Daoy (cell line): Measurements from ENCODE around the gene SH3RF2. TPM values are rescaled to one million over a fixed set of nuclear protein-coding genes. Genes with fewer than 3 reads are reported as not detected.
A peak's percentile ranks its signal among the peaks of the same experiment; 100 is the strongest.

Experiments used
- DNase-seq: peaks from one replicate; pipeline ENCODE4 v3.0.0-alpha.2; 2015; ENCODE audit warnings: low read depth
- total RNA-seq: library from RNA; depleted of rRNA; stranded (reverse); fragments of >200 nt; shearing (Covaris generic); gene quantifications from 2 replicates; pipeline ENCODE4 v1.2.3, GENCODE V29; 2014

Gene SH3RF2
- total RNA-seq, 1 experiment from 2014 or later: 11.9 TPM

DNA sequence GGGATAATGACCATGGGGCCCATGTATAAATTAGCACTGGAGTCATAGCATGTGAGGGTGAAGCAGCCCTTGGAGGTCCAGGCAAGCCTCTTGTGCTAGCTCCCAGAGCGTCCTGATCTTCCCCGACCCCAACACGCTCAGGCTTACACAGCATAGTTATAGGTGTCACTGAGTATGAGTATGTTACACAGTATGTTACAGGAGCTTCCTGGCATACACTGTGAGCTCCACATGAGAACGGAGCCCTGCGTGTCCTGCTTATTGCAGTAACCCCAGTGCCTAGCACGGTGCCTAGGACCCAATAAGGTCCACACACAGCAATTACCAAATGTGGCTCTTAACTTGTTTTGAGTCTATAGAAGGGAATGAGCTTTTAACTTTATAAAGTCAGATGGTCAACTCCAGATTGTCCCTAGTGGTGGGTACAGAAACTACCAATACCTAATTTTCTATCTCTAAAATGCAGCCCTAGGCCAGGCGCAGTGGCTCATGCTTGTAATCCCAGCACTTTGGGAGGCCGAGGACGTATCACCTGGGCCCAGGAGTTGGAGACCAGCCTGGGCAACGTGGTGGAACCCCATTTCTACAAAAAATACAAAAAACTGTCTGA lies 104.9 kb downstream of the SH3RF2 start:
- DNase-seq: peak; percentile 20

- peak; percentile 86 for DNase-seq
These were observed 106.4 kb downstream of the SH3RF2 start for GRCh38 chr5:146042628-146043279.

DNA sequence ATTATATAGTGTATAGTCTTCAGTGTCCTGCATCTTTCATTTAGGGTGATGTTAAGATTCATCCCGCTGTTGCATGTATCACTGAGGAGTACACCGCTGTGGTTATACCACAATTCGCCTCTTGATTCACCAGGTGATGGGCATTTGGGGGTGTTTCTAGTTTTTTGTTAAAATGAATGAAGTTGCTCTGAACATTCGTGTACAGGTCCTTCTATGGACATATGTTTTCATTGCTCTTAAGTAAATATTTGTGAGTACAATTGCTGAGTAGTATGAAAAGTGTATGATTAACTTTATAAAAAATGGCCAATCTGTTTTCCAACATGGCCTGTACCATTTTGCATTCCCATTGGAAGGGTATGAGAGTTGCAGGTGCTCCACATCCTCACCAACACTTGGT lies 107.3 kb downstream of the SH3RF2 start:
- no peak for DNase-seq

DNA sequence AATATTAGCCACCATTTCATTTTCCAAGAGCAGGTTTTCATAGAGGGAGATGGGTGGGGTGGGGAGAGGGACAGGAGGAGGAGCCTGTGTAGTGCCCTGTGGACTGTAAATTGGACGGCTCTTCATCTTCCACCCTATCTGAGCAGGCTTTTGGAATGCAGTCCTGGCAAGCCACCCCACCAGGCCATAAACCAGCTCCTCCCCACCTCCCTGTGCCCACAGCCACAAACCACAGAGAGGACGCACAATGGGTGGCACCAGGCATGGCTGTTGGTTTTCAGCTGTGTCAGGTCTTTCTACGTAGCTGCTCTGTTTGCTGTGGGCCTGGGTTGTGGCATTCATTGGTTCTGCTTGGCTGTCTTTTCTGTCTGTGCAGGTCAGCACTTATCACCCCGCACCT lies 111.0 kb downstream of the SH3RF2 start:
- peak; percentile 65 for DNase-seq

DNA sequence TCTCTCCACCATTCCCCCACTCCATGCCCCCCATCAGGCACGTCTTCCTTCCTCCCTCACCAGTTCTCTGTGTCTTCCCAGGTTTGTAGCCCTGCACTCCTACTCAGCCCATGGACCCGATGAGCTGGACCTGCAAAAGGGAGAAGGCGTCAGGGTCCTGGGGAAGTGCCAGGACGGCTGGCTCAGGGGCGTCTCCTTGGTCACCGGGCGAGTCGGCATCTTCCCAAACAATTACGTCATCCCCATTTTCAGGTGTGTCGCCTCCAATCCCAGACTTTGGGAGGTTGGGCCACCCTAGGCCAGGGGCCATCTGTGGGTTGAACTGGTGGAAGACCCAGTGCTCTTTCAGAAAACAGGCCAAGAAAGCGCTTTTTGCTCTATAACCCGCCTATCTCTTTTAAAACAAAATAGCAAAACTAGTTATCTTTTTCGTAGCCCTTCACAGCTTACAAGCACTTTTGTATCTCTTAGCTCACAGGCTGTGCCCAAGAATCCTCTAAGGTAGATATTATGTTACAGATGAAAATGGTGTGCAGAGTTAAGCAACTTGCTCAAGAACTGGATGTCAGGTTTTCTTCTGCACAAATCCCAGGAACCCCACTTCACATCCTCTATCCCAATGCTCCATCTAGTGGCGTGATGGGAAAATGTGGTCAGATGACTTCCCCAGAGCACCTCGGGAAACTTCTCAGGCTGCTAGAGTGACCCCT lies 112.8 kb downstream of the SH3RF2 start:
- peak; percentile 73 for DNase-seq

GRCh38 chr5:146049704-146050026 lies 113.3 kb downstream of the SH3RF2 start:
- DNase-seq: no peak

DNA sequence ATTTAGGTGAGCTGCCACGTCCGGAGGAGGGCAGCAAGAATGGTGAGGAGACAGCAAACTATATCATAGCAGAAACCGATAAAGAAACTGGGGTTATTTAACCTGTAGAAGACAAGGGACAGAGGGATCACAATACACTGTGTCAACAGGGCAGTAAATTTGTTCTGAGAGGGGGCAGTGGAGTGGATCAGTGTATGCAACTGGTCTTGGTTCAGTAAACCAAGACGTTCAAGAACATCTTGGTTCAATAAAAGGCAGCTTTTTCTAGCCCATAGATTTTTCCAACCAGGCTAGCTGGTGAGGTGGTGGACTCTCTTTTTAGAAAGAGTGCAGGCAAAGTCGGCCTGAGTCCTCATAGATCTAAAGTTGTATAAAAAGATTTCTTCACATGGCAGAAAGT lies 113.7 kb downstream of the SH3RF2 start:
- DNase-seq: no peak

DNA sequence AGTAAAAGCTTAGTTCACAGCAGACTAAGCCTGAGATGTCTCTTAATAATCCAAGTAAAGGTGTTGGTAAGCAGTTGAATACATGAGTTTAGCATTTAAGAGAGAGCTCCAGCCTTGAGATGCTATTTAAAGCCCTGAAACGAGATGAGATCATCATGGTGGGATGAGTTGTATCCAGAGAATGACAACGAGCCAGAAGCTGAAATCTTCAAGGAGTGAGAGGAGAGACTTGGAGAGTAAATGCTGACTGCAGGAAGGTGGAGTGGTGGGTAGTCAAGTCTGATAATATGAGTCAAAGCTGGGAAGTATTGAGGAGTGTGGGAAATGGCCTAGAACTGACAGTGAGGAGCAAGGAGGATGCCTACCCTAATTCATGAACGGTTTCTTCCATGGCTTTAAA lies 115.3 kb downstream of the SH3RF2 start:
- DNase-seq: no peak

- DNase-seq: no peak
These were observed 116.4 kb downstream of the SH3RF2 start for GRCh38 chr5:146052780-146053179.

DNA sequence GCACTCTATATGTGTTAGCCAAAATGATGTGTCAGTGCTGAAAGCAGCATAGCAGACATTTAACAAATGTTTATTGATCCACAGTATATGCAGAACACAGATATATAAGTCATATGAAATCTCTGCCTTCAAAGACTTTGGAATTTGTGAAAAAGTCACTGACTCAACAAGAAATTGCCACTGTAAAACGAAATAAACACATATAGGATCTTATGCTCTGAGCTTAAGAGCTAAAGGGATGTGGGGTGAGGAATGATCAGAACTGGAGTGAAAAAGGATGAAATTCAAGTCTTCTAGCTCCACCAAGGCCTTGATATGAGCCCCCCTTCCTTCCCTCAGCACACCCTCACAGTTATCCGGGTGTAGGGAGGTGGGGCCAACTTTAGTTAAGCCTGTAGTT lies 119.1 kb downstream of the SH3RF2 start:
- DNase-seq: no peak

- no peak for DNase-seq
These were observed 123.3 kb downstream of the SH3RF2 start for GRCh38 chr5:146059460-146060220.

- no peak for DNase-seq
These were observed 123.8 kb downstream of the SH3RF2 start for GRCh38 chr5:146060221-146060585.

GRCh38 chr5:146066968-146067367 lies 130.6 kb downstream of the SH3RF2 start:
- DNase-seq: no peak

- DNase-seq: no peak
These were observed 131.8 kb downstream of the SH3RF2 start for GRCh38 chr5:146068206-146068605.

DNA sequence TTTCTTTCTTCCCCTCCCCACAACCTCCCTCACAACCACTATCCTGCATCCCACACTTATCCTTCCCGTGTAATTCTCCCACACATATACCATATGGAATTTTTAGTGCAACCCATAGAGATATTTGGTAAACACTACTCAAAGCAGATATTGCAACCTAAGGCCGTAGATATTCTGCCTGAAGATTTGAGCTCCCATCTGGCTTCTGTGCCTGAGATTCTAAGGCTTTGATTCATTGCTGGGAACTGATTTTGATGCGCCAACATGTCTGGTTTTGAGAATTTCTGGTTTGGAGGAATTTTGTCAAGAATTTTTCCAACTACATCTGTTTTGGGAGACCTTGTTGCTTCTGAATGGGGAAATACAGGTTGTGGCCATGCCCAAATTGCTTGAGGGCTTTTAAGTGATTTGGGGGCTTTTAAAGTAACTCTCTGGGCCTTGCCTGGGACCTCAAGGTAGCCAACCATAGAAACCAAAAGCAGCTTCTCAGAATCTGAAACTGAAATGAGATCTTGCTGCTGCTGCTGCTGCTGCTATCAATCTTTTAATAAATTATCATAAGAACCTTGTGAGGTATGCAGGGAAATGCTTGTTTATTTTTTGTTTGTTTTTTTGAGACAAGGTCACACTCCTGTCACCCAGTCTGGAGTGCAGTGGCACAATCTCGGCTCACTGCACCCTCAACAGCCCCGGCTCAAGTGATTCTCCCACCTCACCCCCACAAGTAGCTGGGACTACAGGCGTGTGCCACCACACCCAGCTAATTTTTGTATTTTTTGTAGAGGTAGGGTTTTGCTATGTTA lies 132.8 kb downstream of the SH3RF2 start:
- DNase-seq: no peak

DNA sequence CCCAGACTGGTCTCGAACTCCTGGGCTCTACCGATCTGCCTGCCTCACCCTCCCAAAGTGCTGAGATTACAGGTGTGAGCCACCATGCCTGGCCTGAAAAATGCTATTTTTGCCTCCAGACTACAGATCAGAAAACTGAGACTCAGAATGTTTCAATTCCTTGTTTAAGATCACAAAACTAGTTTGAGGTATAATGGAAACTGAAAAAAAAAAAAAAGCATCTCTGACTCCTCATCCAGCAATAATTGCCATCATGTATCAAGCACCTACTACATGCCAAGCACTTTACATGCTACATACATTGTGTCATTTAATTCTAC lies 133.4 kb downstream of the SH3RF2 start:
- DNase-seq: no peak

DNA sequence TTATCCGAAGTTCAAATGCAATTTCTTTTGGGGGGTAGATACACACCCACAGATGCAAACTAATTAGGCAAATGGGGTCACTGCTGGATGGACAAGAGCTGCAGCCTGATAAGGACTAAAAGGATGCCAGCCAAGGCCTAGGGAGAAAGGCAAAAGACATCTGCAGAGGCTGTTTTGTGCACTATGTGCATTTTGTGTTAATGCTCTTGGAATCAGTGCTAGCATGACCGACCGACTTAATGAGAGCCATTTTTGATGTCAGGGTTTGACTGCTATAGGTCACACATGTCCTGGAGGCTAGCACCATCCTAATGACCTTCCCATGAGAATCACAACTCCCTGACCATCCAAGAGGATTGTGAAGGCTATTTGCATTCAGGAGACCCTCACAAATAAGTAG lies 134.4 kb downstream of the SH3RF2 start:
- no peak for DNase-seq

- no peak for DNase-seq
These were observed 134.8 kb downstream of the SH3RF2 start for GRCh38 chr5:146071171-146071570.

- no peak for DNase-seq
These were observed 136.2 kb downstream of the SH3RF2 start for GRCh38 chr5:146072595-146072994.

- no peak for DNase-seq
These were observed 137.0 kb downstream of the SH3RF2 start for GRCh38 chr5:146073239-146073900.

DNA sequence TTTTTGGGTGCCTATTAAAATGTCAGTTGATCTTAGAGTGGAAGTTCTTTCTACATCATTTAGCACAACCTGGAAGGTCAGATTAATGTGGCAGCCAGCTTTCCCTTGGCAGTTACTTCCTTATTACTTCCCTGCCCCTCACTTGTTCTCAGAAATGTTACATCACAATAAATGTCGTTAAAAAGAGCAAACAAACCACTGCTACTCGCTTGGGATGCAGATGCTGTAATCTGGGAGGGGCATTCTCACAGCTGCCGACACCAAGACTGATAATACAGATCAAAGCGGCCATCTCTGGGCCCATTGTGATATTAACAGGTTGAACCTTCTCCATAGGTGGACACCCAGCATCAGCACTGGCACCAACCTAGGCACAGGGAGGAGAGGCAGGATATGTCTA lies 139.7 kb downstream of the SH3RF2 start:
- no peak for DNase-seq
